HUDEP-2 (cell line): ENCODE results near the gene MUC12.
"Not testable (repeated sequence)": the region's sequence is repeated elsewhere in the genome, so short reads cannot be mapped to it uniquely, and the experiment has no call there.

Experiments
- DNase-seq, 76 experiments: peaks; one replicate each; lab custom pipeline; 2025; ENCODE audit not compliant: unreplicated experiment in 76 of 76; lab: John Stamatoyannopoulos, UW

Gene MUC12

GRCh38 chr7:100985033-100985797, 15.8 kb downstream of the MUC12 start:
- not testable (repeated sequence) for DNase-seq

GRCh38 chr7:100991631-100992030, 22.3 kb downstream of the MUC12 start:
- no peak for DNase-seq

GRCh38 chr7:100992280-100992679, 22.9 kb downstream of the MUC12 start:
- not testable (repeated sequence) for DNase-seq

GRCh38 chr7:100994671-100995070, 25.3 kb downstream of the MUC12 start:
- not testable (repeated sequence) for DNase-seq

GRCh38 chr7:100998530-100998929, 29.2 kb downstream of the MUC12 start:
- not testable (repeated sequence) for DNase-seq

- DNase-seq: not testable (repeated sequence)
Observed at GRCh38 chr7:100999334-100999733, 30.0 kb downstream of the MUC12 start.

- not testable (repeated sequence) for DNase-seq
Observed at GRCh38 chr7:101000025-101000424, 30.7 kb downstream of the MUC12 start.

GRCh38 chr7:101002333-101002732, 33.0 kb downstream of the MUC12 start:
- DNase-seq: not testable (repeated sequence)

- not testable (repeated sequence) for DNase-seq
Observed at GRCh38 chr7:101007361-101007760, 38.0 kb downstream of the MUC12 start.

- no peak for DNase-seq
Observed at GRCh38 chr7:101009629-101010028, 40.3 kb downstream of the MUC12 start.

GRCh38 chr7:101012931-101013330, 43.6 kb downstream of the MUC12 start:
- DNase-seq: no peak

- no peak for DNase-seq
Observed at GRCh38 chr7:101015626-101016025, 46.3 kb downstream of the MUC12 start.

- DNase-seq: peak in 35 of 76 experiments; percentile 1 to 47 (median 12)
Observed at GRCh38 chr7:101017064-101017777, 47.9 kb downstream of the MUC12 start.

- DNase-seq: no peak
Observed at GRCh38 chr7:101018271-101019167, 49.2 kb downstream of the MUC12 start.

GRCh38 chr7:101020444-101020843, 51.1 kb downstream of the MUC12 start:
- DNase-seq: no peak

GRCh38 chr7:101021703-101022102, 52.3 kb downstream of the MUC12 start:
- DNase-seq: no peak

- no peak for DNase-seq
Observed at GRCh38 chr7:101023839-101024238, 54.5 kb downstream of the MUC12 start.

GRCh38 chr7:101031082-101031481, 61.7 kb downstream of the MUC12 start:
- no peak for DNase-seq

GRCh38 chr7:101035941-101036340, 66.6 kb downstream of the MUC12 start:
- no peak for DNase-seq

- DNase-seq: not testable (repeated sequence)
Observed at GRCh38 chr7:101041283-101041682, 71.9 kb downstream of the MUC12 start.

GRCh38 chr7:101058355-101058754, 89.0 kb downstream of the MUC12 start:
- DNase-seq: peak in 47 of 76 experiments; percentile 2 to 60 (median 29)
